Epithelial cell of proximal tubule (primary cell): ENCODE data around the gene TLE7. TPM values are rescaled to one million over a fixed set of nuclear protein-coding genes. Genes with fewer than 3 reads are reported as not detected.
A peak's percentile ranks its signal among the peaks of the same experiment; 100 is the strongest.

ENCODE experiments used
- DNase-seq: peaks from one replicate; pipeline ENCODE4 v3.0.0-alpha.2; 2011; ENCODE audit warnings: low read depth
- H3K4me3 ChIP-seq: 2 replicates; pipeline ENCODE4 v1.5.1; 2011; ENCODE audit warnings: low read depth, mild to moderate bottlenecking, low read length
- total RNA-seq: library from RNA; depleted of rRNA; stranded (reverse); fragments of >200 nt; gene quantifications from 2 replicates; pipeline ENCODE4 v1.2.3, GENCODE V29; 2015
- TF ChIP-seq, protein P1 (sequence below): conservative IDR thresholded peaks from 2 replicates; pipeline ENCODE4 v1.5.1; 2012; ENCODE audit warnings: low read depth, mild to moderate bottlenecking, low read length

The TLE7 gene
- total RNA-seq, 1 donor from 2014 or later = not detected

DNA sequence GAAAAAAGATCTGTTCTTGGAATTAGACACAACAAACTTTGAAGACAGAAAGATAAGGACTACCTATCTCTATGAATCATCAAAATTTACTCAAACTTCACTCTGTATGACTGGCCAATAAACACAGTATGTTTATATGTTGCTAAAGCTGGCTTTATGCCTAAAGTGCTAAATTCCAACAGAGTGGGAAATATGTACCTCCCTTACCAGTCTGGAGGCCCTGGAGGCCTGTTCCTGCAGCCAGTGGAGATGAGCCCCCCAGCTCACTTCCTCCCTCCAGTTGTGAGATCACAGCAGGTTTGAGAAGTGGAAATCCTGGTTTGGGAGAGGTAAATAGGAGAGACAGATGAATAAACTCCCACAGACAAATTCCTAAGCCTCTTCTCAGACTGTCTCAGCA is 11.2 kb upstream of the TLE7 start:
- DNase-seq = no peak
- no peak overlapping the region for H3K4me3 ChIP-seq
- TF ChIP-seq, protein P1, sequence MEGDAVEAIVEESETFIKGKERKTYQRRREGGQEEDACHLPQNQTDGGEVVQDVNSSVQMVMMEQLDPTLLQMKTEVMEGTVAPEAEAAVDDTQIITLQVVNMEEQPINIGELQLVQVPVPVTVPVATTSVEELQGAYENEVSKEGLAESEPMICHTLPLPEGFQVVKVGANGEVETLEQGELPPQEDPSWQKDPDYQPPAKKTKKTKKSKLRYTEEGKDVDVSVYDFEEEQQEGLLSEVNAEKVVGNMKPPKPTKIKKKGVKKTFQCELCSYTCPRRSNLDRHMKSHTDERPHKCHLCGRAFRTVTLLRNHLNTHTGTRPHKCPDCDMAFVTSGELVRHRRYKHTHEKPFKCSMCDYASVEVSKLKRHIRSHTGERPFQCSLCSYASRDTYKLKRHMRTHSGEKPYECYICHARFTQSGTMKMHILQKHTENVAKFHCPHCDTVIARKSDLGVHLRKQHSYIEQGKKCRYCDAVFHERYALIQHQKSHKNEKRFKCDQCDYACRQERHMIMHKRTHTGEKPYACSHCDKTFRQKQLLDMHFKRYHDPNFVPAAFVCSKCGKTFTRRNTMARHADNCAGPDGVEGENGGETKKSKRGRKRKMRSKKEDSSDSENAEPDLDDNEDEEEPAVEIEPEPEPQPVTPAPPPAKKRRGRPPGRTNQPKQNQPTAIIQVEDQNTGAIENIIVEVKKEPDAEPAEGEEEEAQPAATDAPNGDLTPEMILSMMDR = no peak

DNA sequence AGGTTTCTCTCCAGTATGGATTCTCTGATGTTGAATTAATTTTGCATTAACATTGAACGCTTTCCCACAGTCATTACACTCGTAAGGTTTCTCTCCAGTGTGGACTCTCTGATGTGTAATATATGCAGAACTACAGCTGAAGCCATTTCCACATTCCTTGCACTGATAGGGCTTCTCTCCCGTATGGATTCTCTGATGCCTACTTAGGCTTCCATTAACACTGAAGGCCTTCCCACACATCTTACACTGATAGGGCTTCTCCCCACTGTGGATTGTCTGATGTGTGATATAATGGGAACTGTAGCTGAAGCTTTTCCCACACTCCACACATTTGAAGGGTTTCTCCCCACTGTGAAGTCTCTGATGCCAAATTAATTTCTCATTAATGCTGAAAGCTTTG is 7.2 kb upstream of the TLE7 start:
- TF ChIP-seq, protein P1 = no peak
- DNase-seq = no peak
- no peak overlapping the region for H3K4me3 ChIP-seq

DNA sequence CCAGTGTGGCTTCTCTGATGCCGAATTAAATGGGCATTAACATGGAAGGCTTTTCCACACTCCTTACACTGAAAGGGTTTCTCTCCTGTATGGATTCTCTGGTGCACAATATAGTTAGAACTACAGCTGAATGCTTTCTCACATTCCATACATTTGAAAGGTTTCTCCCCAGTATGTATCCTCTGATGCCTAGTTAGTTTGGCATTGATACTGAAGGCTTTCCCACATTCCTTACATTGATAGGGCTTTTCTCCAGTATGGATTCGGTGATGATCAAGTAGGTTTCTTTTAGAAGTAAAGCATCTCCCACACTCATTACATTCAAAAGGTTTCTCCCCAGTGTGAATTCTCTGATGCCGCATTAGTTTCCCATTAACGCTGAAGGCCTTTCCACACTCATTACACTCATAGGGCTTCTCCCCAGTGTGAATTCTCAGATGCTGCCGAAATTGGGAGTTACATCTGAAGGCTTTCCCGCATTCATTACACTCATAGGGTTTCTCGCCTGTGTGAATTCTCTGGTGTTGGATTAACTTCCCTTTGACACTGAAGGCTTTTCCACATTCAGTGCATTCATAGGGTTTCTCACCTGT is 6.5 kb upstream of the TLE7 start:
- H3K4me3 ChIP-seq = no peak overlapping the region
- TF ChIP-seq, protein P1 = no peak
- DNase-seq = no peak

DNA sequence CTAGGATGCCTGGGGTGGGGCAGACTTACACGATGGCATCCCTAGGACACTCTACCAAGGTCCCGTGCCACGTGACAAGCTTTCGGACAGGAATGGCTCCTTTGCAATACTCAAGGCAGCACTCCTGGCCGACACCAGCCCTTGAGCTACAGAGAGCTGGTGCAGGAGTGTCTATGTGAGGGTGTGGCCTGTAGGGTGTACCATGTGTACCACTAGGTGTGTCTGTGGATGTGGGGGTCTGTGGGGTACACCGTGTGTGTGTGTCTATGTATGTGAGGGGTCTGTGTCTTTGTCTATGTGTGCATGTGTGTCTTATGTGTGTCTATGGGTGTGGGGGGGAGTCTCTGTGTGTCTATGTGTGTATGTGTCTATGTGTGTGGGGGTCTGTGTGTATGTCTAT is 1.9 kb upstream of the TLE7 start:
- TF ChIP-seq, protein P1 = no peak
- no peak overlapping the region for H3K4me3 ChIP-seq
- DNase-seq = no peak

DNA sequence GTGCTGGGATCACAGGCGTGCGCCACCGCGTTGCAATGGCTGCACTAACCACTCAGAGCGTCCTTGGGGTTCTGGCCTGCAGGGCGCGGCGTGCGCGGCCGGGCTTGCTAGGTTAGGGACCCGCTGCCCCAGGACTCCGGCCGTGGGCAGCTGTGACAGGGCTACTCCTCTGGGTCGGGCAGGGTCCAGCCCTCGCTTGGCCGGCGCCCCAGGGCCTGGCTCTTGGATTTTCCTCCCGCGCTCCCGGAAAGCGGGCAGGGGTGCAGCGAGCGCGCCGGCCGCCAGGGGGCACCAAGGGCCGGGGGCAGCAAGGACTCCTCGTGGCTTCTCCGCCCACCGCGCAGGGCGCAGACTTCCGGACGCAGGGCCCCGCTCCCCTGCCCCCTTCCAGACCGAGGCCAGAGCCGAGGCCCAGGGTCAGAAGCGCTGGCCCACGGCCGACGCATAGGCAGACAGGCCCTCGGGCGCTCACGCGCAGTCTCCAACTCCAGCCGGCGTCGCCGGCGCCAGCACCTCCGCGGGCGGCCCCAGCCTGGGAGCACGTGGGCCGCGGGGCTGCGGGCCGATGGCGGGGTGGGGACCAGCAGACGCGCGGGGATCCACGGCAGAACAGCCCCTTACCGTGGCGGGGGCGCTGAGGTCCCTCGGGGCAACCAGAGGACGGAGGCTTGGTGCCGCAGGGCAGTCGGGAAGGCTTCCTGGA is 355 bp downstream of the TLE7 start:
- TF ChIP-seq, protein P1 = peak; percentile 22
- H3K4me3 ChIP-seq = no peak overlapping the region
- no peak for DNase-seq

DNA sequence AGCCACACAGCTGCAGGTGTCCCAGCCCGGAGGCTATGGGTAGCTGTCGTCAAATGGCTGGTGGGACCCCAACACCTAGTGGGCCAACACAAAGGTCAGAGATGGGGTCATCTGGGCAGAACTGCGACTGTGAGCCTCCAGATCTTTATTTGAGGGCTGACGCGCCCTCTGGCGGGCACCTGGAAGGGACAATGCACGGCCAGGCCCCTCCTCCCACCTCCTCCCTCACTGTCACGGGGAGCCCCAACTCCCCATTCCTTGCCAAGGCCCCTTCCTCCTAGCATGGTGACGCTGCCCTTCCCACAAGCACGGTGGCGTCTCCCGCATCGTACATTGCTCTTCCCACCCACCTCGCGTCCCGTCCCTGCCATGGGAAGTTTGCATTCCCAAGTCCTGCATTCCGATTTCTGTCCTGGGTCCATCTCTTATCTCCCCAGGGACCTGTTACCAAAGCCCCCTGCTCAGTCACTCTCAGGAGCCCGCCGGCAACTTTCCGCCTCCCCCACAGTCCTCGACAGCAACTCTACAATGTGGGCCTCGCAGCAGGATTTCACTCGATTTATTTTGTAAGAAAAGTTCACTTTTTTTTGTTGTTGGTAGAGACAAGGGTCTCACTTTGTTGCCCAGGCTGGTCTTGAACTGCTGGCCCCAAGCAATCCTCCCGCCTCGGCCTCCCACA is 1.0 kb downstream of the TLE7 start:
- DNase-seq = no peak
- TF ChIP-seq, protein P1 = peak; percentile 18
- no peak overlapping the region for H3K4me3 ChIP-seq
